Prostate gland (tissue), 2 donors: ENCODE results near the gene MARCKS. TPM values are rescaled to one million over a fixed set of nuclear protein-coding genes. Genes with fewer than 3 reads are reported as not detected.

Experiments
- DNase-seq: peaks from one replicate; pipeline ENCODE4 v3.0.0-alpha.2; 2019; ENCODE audit warnings: low spot score
- H3K27ac ChIP-seq, 2 donors: fragments of 200-600 bp; sonication (generic); 2 replicates each; pipeline ENCODE4 v1.5.1; 2017 to 2019
- H3K27me3 ChIP-seq: fragments of 200-600 bp; sonication (generic); replicated peaks from 2 replicates; pipeline ENCODE4 v1.5.1; 2019; ENCODE audit not compliant: insufficient read depth
- H3K36me3 ChIP-seq, 2 donors: fragments of 200-600 bp; sonication (generic); 1 replicate in 1 of 2; 2 replicates in 1 of 2; pipeline versions ENCODE4 v1.5.1 to v1.8.1; 2017 to 2019
- H3K4me1 ChIP-seq: fragments of 200-600 bp; sonication (generic); replicated peaks from 2 replicates; pipeline ENCODE4 v1.5.1; 2019
- H3K4me3 ChIP-seq, 2 donors: fragments of 200-600 bp; sonication (generic); 2 replicates each; pipeline ENCODE4 v1.5.1; 2017 to 2019
- H3K9me3 ChIP-seq: fragments of 200-600 bp; sonication (generic); 2 replicates; pipeline ENCODE4 v1.5.1; 2017
- POLR2A ChIP-seq: fragments of 450-650 bp; IDR thresholded peaks from one replicate; pipeline ENCODE4 v1.6.1; 2016; ENCODE audit warnings: antibody characterized with exemption, mild to moderate bottlenecking
- POLR2AphosphoS5 ChIP-seq: sonication (generic); formaldehyde crosslinking; IDR thresholded peaks from one replicate; pipeline ENCODE4 v1.6.1; 2017; ENCODE audit warnings: antibody characterized with exemption
- WGBS: methylation state at CpG from one replicate; pipeline ENCODE4 v1.1.5; 2018; 5-methylcytosine and 5-hydroxymethylcytosine counted together
- intact Hi-C: fragments of 100-400 bp; cut with DNase I; formaldehyde crosslinking; loops from one replicate; pipeline ENCODE4 v1.14.2; 2022
- total RNA-seq, 2 donors: library from RNA; depleted of rRNA; stranded (reverse); fragments of >200 nt; gene quantifications; one replicate each; pipeline ENCODE4 v1.1.0, GENCODE V29; 2016
- TF ChIP-seq, protein P1 (sequence below), 4 experiments: fragments of 200-600 bp in 2 of 4; fragments of 450-650 bp in 2 of 4; sonication (generic) in 2 of 4; IDR thresholded peaks; 1 replicate in 3 of 4; 2 replicates in 1 of 4; pipeline ENCODE4 v1.5.1; 2016 to 2019; ENCODE audit warnings: antibody characterized with exemption in 4 of 4, mild to moderate bottlenecking in 2 of 4, moderate library complexity in 2 of 4

MARCKS gene
- total RNA-seq, 2 donors from 2014 or later = 96.2 to 190 TPM

DNA sequence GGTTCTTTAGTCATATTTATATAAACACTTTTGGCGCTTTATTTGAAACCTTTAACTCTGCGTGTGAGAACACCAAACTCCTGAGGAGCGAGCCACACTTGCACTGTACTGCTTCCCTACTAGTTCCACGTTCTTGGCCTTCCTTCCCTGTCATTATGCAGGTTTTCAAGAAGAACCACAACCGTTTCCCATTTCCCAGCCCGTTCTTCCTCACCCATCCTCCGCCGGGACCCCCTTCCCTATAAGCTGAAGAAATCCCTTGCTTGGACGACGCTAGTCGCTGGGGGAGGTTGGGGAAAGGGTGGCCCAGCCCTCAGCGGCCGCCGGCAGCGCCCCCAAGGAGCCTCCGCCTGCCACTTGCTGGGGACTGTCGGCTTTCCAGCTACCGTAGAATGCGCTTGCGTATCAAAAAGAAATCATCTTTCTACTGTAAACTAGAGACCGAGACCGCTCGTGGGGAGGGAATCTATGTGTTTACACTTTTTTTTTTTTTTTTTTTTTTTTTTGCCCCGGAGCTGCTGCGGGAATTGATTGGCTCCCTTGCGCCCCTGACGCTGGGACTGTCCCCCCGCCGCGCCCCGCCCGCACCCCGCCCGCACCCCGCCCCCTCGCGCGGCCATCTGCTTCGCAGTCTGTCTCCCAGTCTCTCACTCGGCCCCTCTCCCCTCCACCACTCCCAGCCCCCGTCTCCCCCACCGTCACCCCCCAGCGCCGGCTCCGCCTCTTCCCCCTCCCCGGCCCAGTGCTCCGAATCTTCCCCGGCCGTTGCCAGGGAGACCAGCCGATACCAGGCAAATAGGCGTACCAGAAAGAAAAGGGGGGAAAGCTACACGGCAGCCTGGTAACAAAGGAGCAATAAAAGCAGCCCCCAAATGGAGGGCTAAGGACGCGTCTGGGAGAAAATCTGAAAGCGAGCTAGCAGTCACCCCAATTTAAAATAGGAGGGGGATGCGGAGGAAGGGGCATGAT is 2.3 kb upstream of the MARCKS start:
- intact Hi-C loops = loop anchor here (5.0 to 10.0 kb wide), 2 partner anchors 440 to 1073 kb away; no protein-coding TSS in a partner anchor
- DNase-seq = peak; percentile 71
- Histone ChIP-seq H3K4me1 (no peaks in the 10 kb centered on the region), H3K27ac (peak overlapping the region; percentile 90 to 94), H3K36me3 (no peaks in the 10 kb centered on the region), H3K9me3 (no peaks in the 10 kb centered on the region), H3K4me3 (peak overlapping the region; percentile 68 to 72), H3K27me3 (no peaks in the 10 kb centered on the region)
- 2% methylated on average over 55 of the region's 56 CpGs for WGBS
- TF ChIP-seq POLR2A = no peak
- TF ChIP-seq, protein P1, sequence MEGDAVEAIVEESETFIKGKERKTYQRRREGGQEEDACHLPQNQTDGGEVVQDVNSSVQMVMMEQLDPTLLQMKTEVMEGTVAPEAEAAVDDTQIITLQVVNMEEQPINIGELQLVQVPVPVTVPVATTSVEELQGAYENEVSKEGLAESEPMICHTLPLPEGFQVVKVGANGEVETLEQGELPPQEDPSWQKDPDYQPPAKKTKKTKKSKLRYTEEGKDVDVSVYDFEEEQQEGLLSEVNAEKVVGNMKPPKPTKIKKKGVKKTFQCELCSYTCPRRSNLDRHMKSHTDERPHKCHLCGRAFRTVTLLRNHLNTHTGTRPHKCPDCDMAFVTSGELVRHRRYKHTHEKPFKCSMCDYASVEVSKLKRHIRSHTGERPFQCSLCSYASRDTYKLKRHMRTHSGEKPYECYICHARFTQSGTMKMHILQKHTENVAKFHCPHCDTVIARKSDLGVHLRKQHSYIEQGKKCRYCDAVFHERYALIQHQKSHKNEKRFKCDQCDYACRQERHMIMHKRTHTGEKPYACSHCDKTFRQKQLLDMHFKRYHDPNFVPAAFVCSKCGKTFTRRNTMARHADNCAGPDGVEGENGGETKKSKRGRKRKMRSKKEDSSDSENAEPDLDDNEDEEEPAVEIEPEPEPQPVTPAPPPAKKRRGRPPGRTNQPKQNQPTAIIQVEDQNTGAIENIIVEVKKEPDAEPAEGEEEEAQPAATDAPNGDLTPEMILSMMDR (IDR thresholded peaks at IDR 0.05) = peak in 1 of 4 experiments; percentile 19
- TF ChIP-seq POLR2AphosphoS5 = peak; percentile 39

GRCh38 chr6:113855500-113856374 is 1.4 kb upstream of the MARCKS start:
- under 1% methylated on average over 27 of the region's 27 CpGs for WGBS
- H3K4me1 ChIP-seq = no peaks in the 10 kb centered on the region
- no peak for TF ChIP-seq POLR2A
- peak; percentile 18 for TF ChIP-seq POLR2AphosphoS5
- TF ChIP-seq, protein P1 (IDR thresholded peaks at IDR 0.05) = no peak
- H3K9me3 ChIP-seq = no peaks in the 10 kb centered on the region
- DNase-seq = peak; percentile 19
- peak overlapping the region; percentile 68 to 72 for H3K4me3 ChIP-seq
- peak overlapping the region; percentile 90 to 94 for H3K27ac ChIP-seq
- no peaks in the 10 kb centered on the region for H3K36me3 ChIP-seq
- no peaks in the 10 kb centered on the region for H3K27me3 ChIP-seq
- intact Hi-C loops = loop anchor here (5.0 to 10.0 kb wide), 2 partner anchors 441 to 1073 kb away; no protein-coding TSS in a partner anchor

GRCh38 chr6:113856375-113856624 is 845 bp upstream of the MARCKS start:
- intact Hi-C loops = loop anchor here (5.0 to 10.0 kb wide), 2 partner anchors 441 to 1074 kb away; no protein-coding TSS in a partner anchor

GRCh38 chr6:113857556-113858479 is 673 bp downstream of the MARCKS start:
- intact Hi-C loops = loop anchor here (5.0 to 10.0 kb wide), 2 partner anchors 443 to 1076 kb away; no protein-coding TSS in a partner anchor
- no peak for TF ChIP-seq POLR2A
- no peak for TF ChIP-seq POLR2AphosphoS5
- TF ChIP-seq, protein P1 (IDR thresholded peaks at IDR 0.05) = no peak
- Histone ChIP-seq H3K36me3 (no peaks in the 10 kb centered on the region), H3K27me3 (no peaks in the 10 kb centered on the region), H3K4me1 (no peaks in the 10 kb centered on the region), H3K27ac (peak overlapping the region; percentile 90 to 94), H3K9me3 (no peaks in the 10 kb centered on the region), H3K4me3 (peak overlapping the region; percentile 68 to 72)
- WGBS = under 1% methylated on average over 43 of the region's 43 CpGs
- peak; percentile 63 for DNase-seq

More at GRCh38 chr6:113856375-113856624, 845 bp upstream of the MARCKS start:
- DNase-seq = no peak
- no peaks in the 10 kb centered on the region for H3K4me1 ChIP-seq
- TF ChIP-seq, protein P1 (IDR thresholded peaks at IDR 0.05) = no peak
- TF ChIP-seq POLR2A (no peak), POLR2AphosphoS5 (no peak)
- H3K27me3 ChIP-seq = no peaks in the 10 kb centered on the region
- no peaks in the 10 kb centered on the region for H3K36me3 ChIP-seq
- H3K9me3 ChIP-seq = no peaks in the 10 kb centered on the region
- peak overlapping the region; percentile 68 to 72 for H3K4me3 ChIP-seq
- peak overlapping the region; percentile 90 to 94 for H3K27ac ChIP-seq
- 0% methylated on average over 10 of the region's 10 CpGs for WGBS
